GM23248 (cell line): ENCODE results near the gene LRRC8E. TPM values are rescaled to one million over a fixed set of nuclear protein-coding genes. Genes with fewer than 3 reads are reported as not detected.

Experiments
- DNase-seq: peaks from one replicate; pipeline ENCODE4 v3.0.0-alpha.2; 2015
- H2AFZ ChIP-seq: fragments of 200-600 bp; sonication (generic); 2 replicates; pipeline ENCODE4 v1.6.1; 2016; ENCODE audit warnings: antibody characterized with exemption
- H3F3A ChIP-seq: fragments of 200-600 bp; sonication (generic); 2 replicates; pipeline ENCODE4 v1.6.1; 2016; ENCODE audit warnings: mild to moderate bottlenecking, antibody characterized with exemption, mixed run types; ENCODE audit not compliant: insufficient read depth
- H3K27ac ChIP-seq: fragments of 200-600 bp; sonication (generic); 2 replicates; pipeline ENCODE4 v1.5.1; 2016; ENCODE audit warnings: mild to moderate bottlenecking
- H3K27me3 ChIP-seq: fragments of 200-600 bp; sonication (generic); replicated peaks from 2 replicates; pipeline ENCODE4 v1.6.1; 2016; ENCODE audit warnings: mild to moderate bottlenecking; ENCODE audit not compliant: insufficient read depth
- H3K36me3 ChIP-seq: fragments of 200-600 bp; sonication (generic); 2 replicates; pipeline ENCODE4 v1.6.1; 2016; ENCODE audit warnings: low read depth, mild to moderate bottlenecking
- H3K4me1 ChIP-seq: fragments of 200-600 bp; sonication (generic); 2 replicates; pipeline ENCODE4 v1.6.1; 2016; ENCODE audit warnings: mild to moderate bottlenecking; ENCODE audit not compliant: insufficient read depth
- H3K4me2 ChIP-seq: fragments of 200-600 bp; sonication (generic); one replicate; pipeline ENCODE4 v1.6.1; 2016; ENCODE audit warnings: mild to moderate bottlenecking; ENCODE audit not compliant: unreplicated experiment
- H3K4me3 ChIP-seq: fragments of 200-600 bp; sonication (generic); 2 replicates; pipeline ENCODE4 v1.5.1; 2016; ENCODE audit warnings: mild to moderate bottlenecking
- H3K79me2 ChIP-seq: fragments of 200-600 bp; sonication (generic); 2 replicates; pipeline ENCODE4 v1.6.1; 2016; ENCODE audit warnings: mild to moderate bottlenecking; ENCODE audit not compliant: insufficient read depth
- H3K9ac ChIP-seq: fragments of 200-600 bp; sonication (generic); 2 replicates; pipeline ENCODE4 v1.6.1; 2016; ENCODE audit warnings: mild to moderate bottlenecking
- H3K9me2 ChIP-seq: fragments of 200-600 bp; sonication (generic); 2 replicates; pipeline ENCODE4 v1.6.1; 2016; ENCODE audit warnings: mixed run types, mild to moderate bottlenecking, moderate library complexity; ENCODE audit not compliant: insufficient read depth
- H3K9me3 ChIP-seq: fragments of 200-600 bp; sonication (generic); one replicate; pipeline ENCODE4 v1.6.1; 2017; ENCODE audit warnings: low read depth
- H4K20me1 ChIP-seq: fragments of 200-600 bp; sonication (generic); 2 replicates; pipeline ENCODE4 v1.6.0; 2016; ENCODE audit not compliant: insufficient read depth
- EZH2 ChIP-seq: fragments of 200-600 bp; sonication (generic); IDR thresholded peaks from 2 replicates; pipeline ENCODE4 v1.6.1; 2018; ENCODE audit warnings: antibody characterized with exemption, mild to moderate bottlenecking; ENCODE audit not compliant: insufficient read depth, poor library complexity, severe bottlenecking
- EZH2phosphoT487 ChIP-seq: fragments of 200-600 bp; sonication (generic); IDR thresholded peaks from 2 replicates; pipeline ENCODE4 v1.6.1; 2018; ENCODE audit warnings: antibody characterized with exemption, moderate library complexity, mild to moderate bottlenecking, low read depth; ENCODE audit not compliant: insufficient read depth
- WGBS, 2 experiments: methylation state at CpG; one replicate each; pipeline ENCODE4 v1.1.6; 2015 to 2017; ENCODE audit warnings: low lambda C conversion rate in 2 of 2, low coverage in 1 of 2; ENCODE audit errors: missing lambda C conversion rate in 2 of 2; 5-methylcytosine and 5-hydroxymethylcytosine counted together
- in situ Hi-C: fragments of 300-500 bp; cut with MboI; formaldehyde crosslinking; loops from 2 replicates; pipeline ENCODE4 v1.15.0; 2020
- polyA plus RNA-seq: library from polyadenylated mRNA; unstranded; fragments of >200 nt; fragmentation: Nextera tagmentation; extraction: Ambion mirVana; gene quantifications from 2 replicates; pipeline ENCODE4 v1.2.1, GENCODE V29; 2016
- total RNA-seq: library from RNA; depleted of rRNA; stranded (reverse); fragments of >200 nt; shearing (Covaris generic); gene quantifications from 2 replicates; pipeline ENCODE4 v1.2.3, GENCODE V29; 2014

LRRC8E gene
- total and polyA plus RNA-seq, 2 experiments from 2014 or later, result 3.6 to 3.7 TPM

GRCh38 chr19:7908742-7909461, 20.6 kb downstream of the LRRC8E start:
- Histone ChIP-seq H3K36me3 (no peaks in the 10 kb centered on the region; the same call in 1 of the 2 replicates), H3K4me1 (peaks cover 7% of the 10 kb centered on the region), H3K4me3 (no peak overlapping the region), H3K27ac (no peak overlapping the region), H3K9ac (no peak overlapping the region), H3K27me3 (no peaks in the 10 kb centered on the region), H3K79me2 (peaks cover 48% of the 10 kb centered on the region), H4K20me1 (no peaks in the 10 kb centered on the region; the same call in 1 of the 2 replicates), H3K9me2 (no peaks in the 10 kb centered on the region), H3K4me2 (no peak overlapping the region), H2AFZ (no peak overlapping the region), H3F3A (no peaks in the 10 kb centered on the region), H3K9me3 (no peaks in the 10 kb centered on the region)
- no peak for DNase-seq
- no peak for TF ChIP-seq EZH2phosphoT487
- no peak for TF ChIP-seq EZH2
- in situ Hi-C loops, result no loop called here
- 85 to 90% methylated on average over 10 to 19 of the region's 19 CpGs for WGBS, 2 experiments

GRCh38 chr19:7909471-7910067, 21.3 kb downstream of the LRRC8E start:
- in situ Hi-C loops, result no loop called here
- H3K4me3 ChIP-seq, result no peak overlapping the region
- H3K79me2 ChIP-seq, result peaks cover 43% of the 10 kb centered on the region
- no peaks in the 10 kb centered on the region for H3K27me3 ChIP-seq
- H3F3A ChIP-seq, result no peaks in the 10 kb centered on the region
- DNase-seq, result no peak
- H3K36me3 ChIP-seq, result no peaks in the 10 kb centered on the region; the same call in 1 of the 2 replicates
- TF ChIP-seq EZH2phosphoT487, result no peak
- TF ChIP-seq EZH2, result no peak
- no peak overlapping the region for H3K4me2 ChIP-seq
- no peaks in the 10 kb centered on the region for H3K9me3 ChIP-seq
- no peak overlapping the region for H2AFZ ChIP-seq
- 94% methylated on average over 9 to 14 of the region's 21 CpGs for WGBS, 2 experiments
- H3K4me1 ChIP-seq, result peaks cover 7% of the 10 kb centered on the region
- no peaks in the 10 kb centered on the region; the same call in 1 of the 2 replicates for H4K20me1 ChIP-seq
- H3K9me2 ChIP-seq, result no peaks in the 10 kb centered on the region
- H3K9ac ChIP-seq, result no peak overlapping the region
- H3K27ac ChIP-seq, result no peak overlapping the region

- Histone ChIP-seq H4K20me1 (no peaks in the 10 kb centered on the region; the same call in 1 of the 2 replicates), H3K79me2 (peaks cover 33% of the 10 kb centered on the region), H3K9me3 (no peaks in the 10 kb centered on the region), H3K4me3 (no peak overlapping the region), H3F3A (no peaks in the 10 kb centered on the region), H3K4me2 (no peak overlapping the region), H3K27ac (no peak overlapping the region), H3K27me3 (no peaks in the 10 kb centered on the region), H3K4me1 (no peaks in the 10 kb centered on the region), H3K9me2 (no peaks in the 10 kb centered on the region), H2AFZ (no peak overlapping the region), H3K36me3 (no peaks in the 10 kb centered on the region; the same call in 1 of the 2 replicates), H3K9ac (no peak overlapping the region)
- no peak for TF ChIP-seq EZH2
- in situ Hi-C loops, result no loop called here
- WGBS, 2 experiments, result 93% methylated on average over 44 to 54 of the region's 54 CpGs
- no peak for DNase-seq
Observed at GRCh38 chr19:7910321-7911161, 22.2 kb downstream of the LRRC8E start.

GRCh38 chr19:7911508-7912143, 23.3 kb downstream of the LRRC8E start:
- 92 to 93% methylated on average over 16 to 18 of the region's 18 CpGs for whole genome bisulfite sequencing, 2 experiments

More at GRCh38 chr19:7911508-7912143, 23.3 kb downstream of the LRRC8E start:
- H3K36me3 ChIP-seq, result no peaks in the 10 kb centered on the region; the same call in 1 of the 2 replicates
- H3K4me2 ChIP-seq, result no peak overlapping the region
- H2AFZ ChIP-seq, result no peak overlapping the region
- no peak overlapping the region for H3K4me3 ChIP-seq
- no peaks in the 10 kb centered on the region for H3K9me3 ChIP-seq
- H4K20me1 ChIP-seq, result no peaks in the 10 kb centered on the region; the same call in 1 of the 2 replicates
- in situ Hi-C loops, result no loop called here
- no peaks in the 10 kb centered on the region for H3K4me1 ChIP-seq
- H3F3A ChIP-seq, result no peaks in the 10 kb centered on the region
- TF ChIP-seq EZH2 (no peak), EZH2phosphoT487 (no peak)
- H3K9ac ChIP-seq, result no peak overlapping the region
- no peak overlapping the region for H3K27ac ChIP-seq
- peaks cover 22% of the 10 kb centered on the region for H3K79me2 ChIP-seq
- no peaks in the 10 kb centered on the region for H3K27me3 ChIP-seq
- DNase-seq, result no peak
- H3K9me2 ChIP-seq, result no peaks in the 10 kb centered on the region
